ENCODE measurements around the gene TNFRSF18.

Gene TNFRSF18

GRCh38 chr1:1166642-1167397, 39.6 kb downstream of the TNFRSF18 start:
- no peak for DNase-seq (ENCODE audit: low spot score)

- DNase-seq (ENCODE audit: low spot score): no peak
These were observed 40.4 kb downstream of the TNFRSF18 start for GRCh38 chr1:1165900-1166421.

- DNase-seq (ENCODE audit: low spot score): no peak
These were observed 40.9 kb downstream of the TNFRSF18 start for GRCh38 chr1:1165485-1165884.

GRCh38 chr1:1164701-1165451, 41.5 kb downstream of the TNFRSF18 start:
- no peak for DNase-seq (ENCODE audit: low spot score)

DNA sequence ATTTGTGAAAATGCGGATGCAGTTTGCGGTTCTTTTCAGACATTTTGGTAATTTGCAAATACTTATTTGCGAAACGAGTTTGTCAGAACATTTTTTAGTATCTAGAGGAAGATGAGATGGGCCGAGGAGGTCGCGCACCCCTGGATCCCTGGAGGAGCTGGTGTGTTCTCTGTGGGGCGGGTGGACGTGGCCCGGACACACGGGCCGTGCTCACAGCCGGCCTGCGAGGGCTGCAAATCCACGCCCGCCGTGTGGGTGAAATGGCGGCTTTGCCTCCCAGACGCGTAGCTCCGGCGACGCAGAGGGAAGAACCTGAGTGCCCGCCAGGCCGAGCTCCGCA, 42.1 kb downstream of the TNFRSF18 start:
- no peak for DNase-seq (ENCODE audit: low spot score)

DNA sequence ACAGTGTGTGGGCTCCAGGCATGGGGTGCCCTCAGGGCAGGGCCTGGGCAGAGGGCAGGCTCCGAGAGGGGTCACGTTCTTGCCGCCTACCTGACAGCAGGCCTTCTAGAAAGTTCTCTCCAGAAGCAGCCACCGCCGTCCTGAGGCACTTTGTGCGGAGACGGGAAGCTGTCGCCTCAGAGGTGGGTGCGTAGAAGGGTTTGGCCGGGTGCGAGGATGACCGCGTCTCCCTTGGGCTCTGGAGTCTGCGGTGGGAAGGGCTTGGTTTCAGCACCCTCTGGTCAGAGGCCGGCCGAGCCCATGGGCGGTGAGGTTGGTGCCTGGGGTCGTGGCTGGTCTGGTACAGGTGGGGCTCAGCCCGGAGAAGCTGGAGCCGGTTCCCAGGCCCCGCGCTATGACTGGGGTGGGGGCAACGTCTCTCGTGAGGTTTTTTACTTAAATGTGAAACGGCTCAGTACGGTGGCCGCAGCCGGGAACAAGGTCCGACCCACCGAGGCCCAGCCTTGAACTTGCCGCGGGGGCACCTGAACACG, 42.8 kb downstream of the TNFRSF18 start:
- no peak for DNase-seq (ENCODE audit: low spot score)

DNA sequence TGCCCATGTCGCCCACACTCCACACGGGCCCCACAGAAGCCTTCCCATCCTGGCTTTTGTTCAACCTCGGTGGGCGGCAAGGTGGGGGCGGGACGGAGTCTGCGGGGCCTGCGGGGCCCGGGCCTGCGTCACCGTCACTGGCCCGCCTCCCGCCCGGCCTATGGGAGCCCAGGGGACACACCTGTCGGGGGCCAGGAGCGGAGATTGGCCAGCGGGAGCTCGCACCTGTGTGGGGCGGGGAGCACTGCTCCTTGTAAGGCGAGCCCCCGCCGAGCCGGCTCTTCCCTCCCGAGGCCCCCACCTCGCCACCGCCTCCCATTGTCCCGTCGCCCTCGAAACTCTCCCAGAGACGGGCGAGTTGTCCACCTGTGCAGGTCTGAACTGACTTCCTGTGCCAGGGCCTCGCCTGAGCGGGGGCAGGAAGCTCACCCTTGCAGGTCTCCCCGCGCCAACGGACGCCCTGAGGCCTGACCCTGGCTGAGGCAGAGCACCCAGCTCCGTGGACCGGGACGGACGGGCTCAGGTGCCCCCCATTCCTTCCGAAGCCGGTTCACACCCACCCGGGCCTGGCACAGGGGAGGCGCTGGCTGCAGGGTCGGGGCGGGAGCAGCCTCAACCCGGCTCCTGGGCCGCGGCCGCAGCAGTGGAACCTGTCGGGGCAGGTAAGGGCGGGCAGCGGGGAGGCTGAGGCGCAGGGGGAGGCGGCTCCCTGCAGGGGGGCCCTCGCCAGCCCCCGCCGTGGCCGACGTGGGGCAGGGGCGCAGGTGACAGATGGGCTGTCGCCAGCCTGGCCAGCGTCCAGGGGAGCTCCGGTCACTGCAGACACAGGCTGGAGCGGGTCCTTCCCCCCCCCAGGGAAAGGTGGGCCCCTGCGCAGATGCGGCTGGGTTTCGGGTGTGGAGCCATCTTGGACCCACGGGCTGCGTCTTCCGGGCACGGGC, 43.5 kb downstream of the TNFRSF18 start:
- no peak for DNase-seq (ENCODE audit: low spot score)

GRCh38 chr1:1161683-1162079, 44.7 kb downstream of the TNFRSF18 start:
- DNase-seq (ENCODE audit: low spot score): no peak

- no peak for DNase-seq (ENCODE audit: low spot score)
These were observed 45.2 kb downstream of the TNFRSF18 start for GRCh38 chr1:1161078-1161682.

DNA sequence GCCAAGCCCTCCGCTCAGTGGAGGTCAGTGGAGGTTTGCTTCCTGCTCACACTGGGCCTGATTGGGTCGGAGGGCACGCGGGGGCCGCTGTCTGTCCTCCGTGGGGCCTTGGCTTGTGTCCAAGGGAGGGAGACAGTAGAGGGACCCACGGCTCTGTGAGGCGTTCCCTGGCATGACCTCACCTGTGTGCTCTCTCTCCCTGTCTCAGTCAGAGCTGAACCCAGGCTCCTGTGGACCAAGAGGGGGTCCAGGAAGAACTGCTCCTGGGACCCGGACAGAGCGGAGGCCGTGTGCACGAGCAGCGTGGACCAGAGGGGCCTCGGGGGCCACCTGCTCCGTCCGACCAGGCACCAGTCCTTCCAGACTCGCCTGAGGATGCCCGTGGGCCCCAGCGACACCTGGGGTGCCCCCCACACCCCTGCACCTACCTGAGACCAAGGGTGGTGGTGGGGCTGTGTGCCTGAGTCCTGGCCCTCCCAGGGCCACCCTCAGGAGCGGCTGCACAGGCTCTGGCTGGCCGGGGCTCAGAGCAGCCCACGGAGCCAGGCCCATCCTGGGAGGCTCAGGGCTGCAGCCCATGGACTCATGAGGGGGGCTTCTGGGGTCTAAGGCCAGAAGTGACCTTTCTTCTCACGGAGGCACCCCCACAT, 46.0 kb downstream of the TNFRSF18 start:
- DNase-seq (ENCODE audit: low spot score): no peak

DNA sequence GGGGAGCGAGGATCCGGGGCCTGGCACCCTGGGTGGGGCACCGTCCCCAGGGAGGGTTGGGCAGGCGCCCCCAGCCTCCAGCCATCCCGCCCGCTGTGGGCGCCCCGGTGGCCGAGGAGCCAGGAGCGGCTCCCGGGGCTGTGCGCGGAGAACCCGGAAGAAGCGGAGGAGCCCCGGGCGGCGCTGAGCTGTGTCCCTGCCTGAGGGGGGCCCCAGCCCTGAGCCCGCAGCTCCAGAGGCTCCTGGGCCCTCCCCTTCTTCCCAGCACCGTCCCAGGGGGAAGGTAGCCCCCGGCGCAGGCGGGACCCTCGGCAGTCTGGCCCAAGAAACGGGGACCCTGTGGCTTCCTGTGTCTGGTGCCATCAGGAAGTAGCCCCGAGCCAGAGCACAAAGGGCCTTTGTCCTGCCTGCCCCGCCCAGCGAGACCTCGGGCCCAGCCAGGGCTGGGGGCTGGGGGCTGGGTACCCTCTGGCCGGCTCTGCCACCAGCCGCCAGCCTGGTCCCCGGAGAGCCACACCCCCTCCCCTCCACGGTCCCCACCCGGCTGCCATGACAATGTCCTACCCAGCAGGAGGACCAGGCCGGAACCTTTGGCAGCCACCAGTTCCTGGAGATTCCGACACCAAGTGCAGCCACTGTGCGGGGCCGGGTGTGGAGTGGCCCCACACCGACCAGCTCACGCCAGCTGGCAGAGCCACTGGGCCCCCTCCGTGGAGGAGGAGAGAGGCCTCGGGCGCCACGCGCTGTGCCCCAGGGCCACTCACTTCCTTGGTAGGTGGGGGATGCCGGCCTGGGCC, 48.3 kb downstream of the TNFRSF18 start:
- DNase-seq (ENCODE audit: low spot score): peak; percentile 89

DNA sequence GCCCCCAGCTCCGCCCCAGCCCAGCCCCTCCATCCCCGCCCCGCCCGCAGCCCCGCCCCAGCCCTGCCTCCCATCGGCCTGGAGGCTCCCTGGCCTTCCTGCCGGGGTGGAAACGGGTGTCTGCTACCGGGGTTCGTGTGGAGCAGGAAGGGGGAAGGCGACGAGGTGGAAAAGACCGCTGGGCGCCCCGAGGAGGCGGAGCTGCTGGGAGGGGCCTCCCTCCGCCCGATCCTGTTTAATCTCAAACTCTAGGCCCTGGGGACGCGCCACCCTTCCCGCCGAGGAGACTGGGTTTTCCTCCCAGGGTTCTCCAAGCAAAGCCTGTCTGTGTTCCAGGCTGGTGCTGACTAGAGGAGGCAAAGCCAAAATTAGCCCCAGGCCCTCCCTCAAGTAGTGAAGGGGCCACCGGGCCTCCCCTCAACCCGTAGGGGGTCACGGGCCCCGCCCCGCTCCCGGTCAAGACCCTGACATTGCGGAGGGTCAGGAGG, 48.9 kb downstream of the TNFRSF18 start:
- DNase-seq (ENCODE audit: low spot score): peak; percentile 98

GRCh38 chr1:1157033-1157365, 49.4 kb downstream of the TNFRSF18 start:
- no peak for DNase-seq (ENCODE audit: low spot score)

GRCh38 chr1:1156140-1157032, 50.0 kb downstream of the TNFRSF18 start:
- no peak for DNase-seq (ENCODE audit: low spot score)

DNA sequence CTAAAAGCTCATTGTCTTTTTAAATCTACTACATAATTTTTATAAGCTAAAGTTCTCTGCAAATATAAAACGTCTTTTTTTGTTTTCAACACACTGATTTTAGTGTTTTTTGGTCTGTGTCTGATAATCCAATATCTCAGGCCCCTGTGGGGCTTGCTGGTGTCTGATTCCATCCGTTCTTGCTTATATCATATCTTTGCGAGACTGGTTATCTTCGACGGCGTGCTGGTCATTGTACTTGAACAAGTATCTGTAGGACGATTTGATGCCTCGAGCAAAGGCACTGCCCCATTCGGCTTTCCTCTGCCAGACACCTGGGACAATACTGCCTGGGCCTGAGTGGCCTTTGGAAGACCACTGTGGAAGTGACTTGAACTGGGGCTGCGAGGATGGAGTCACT, 51.1 kb downstream of the TNFRSF18 start:
- DNase-seq (ENCODE audit: low spot score): no peak

DNA sequence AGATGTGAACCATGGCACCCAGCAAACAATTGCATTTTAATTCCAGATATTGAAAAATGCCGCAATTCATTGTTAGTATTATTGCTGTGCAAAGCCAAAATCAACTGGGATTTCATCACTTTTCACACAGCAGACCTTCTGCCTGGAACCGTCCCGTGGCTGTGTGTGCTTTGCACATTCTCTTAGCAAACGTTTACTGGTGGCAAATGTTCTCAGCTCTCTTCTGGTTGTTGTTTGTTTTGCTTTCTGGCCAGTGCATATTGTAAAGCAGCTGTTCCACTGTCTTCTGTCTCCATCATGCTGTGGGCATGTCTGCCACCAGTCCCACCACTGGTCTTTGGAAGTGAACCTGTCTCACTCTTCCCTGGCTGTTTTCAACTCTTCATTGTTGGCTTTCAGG, 52.5 kb downstream of the TNFRSF18 start:
- no peak for DNase-seq (ENCODE audit: low spot score)
